Stimulated activated CD4-positive, alpha-beta T cell treated with anti-CD3 and anti-CD28 coated beads, TNF-alpha, amount 100 ng/mL, for 48 hours (primary cell): Measurements from ENCODE around the gene TBC1D1.

Experiments
- DNase-seq, 3 donors: peaks; one replicate each; pipeline ENCODE4 v3.0.0-alpha.2; 2020; ENCODE audit warnings: low read depth in 3 of 3

The TBC1D1 gene

GRCh38 chr4:37991623-37992410 is 100.9 kb downstream of the TBC1D1 start:
- DNase-seq: no peak

GRCh38 chr4:37993806-37994205 is 102.9 kb downstream of the TBC1D1 start:
- no peak for DNase-seq

- DNase-seq: no peak
These were observed 103.7 kb downstream of the TBC1D1 start for GRCh38 chr4:37994569-37994968.

- DNase-seq: no peak
These were observed 104.5 kb downstream of the TBC1D1 start for GRCh38 chr4:37995299-37995821.

- no peak for DNase-seq
These were observed 105.3 kb downstream of the TBC1D1 start for GRCh38 chr4:37995981-37996775.

- DNase-seq: no peak
These were observed 107.3 kb downstream of the TBC1D1 start for GRCh38 chr4:37998226-37998625.

- DNase-seq: no peak
These were observed 108.3 kb downstream of the TBC1D1 start for GRCh38 chr4:37999000-37999716.

- DNase-seq: no peak
These were observed 109.1 kb downstream of the TBC1D1 start for GRCh38 chr4:37999965-38000364.

- DNase-seq: no peak
These were observed 111.0 kb downstream of the TBC1D1 start for GRCh38 chr4:38001927-38002326.

GRCh38 chr4:38002451-38003071 is 111.7 kb downstream of the TBC1D1 start:
- DNase-seq: no peak

GRCh38 chr4:38003102-38003501 is 112.2 kb downstream of the TBC1D1 start:
- no peak for DNase-seq

- DNase-seq: no peak
These were observed 112.7 kb downstream of the TBC1D1 start for GRCh38 chr4:38003628-38004027.

GRCh38 chr4:38004062-38004461 is 113.2 kb downstream of the TBC1D1 start:
- no peak for DNase-seq

- no peak for DNase-seq
These were observed 114.0 kb downstream of the TBC1D1 start for GRCh38 chr4:38004887-38005286.

GRCh38 chr4:38005637-38006036 is 114.8 kb downstream of the TBC1D1 start:
- no peak for DNase-seq

- DNase-seq: no peak
These were observed 116.8 kb downstream of the TBC1D1 start for GRCh38 chr4:38007645-38008044.

GRCh38 chr4:38008571-38009021 is 117.7 kb downstream of the TBC1D1 start:
- DNase-seq: no peak

GRCh38 chr4:38009421-38009820 is 118.5 kb downstream of the TBC1D1 start:
- DNase-seq: no peak

- DNase-seq: no peak
These were observed 119.1 kb downstream of the TBC1D1 start for GRCh38 chr4:38009949-38010348.

GRCh38 chr4:38011511-38012162 is 120.8 kb downstream of the TBC1D1 start:
- no peak for DNase-seq
